WERI-Rb-1 (cell line): Measurements from ENCODE around the gene CD79A.

Experiments
- DNase-seq: peaks from one replicate; pipeline ENCODE4 v3.0.0-alpha.2; 2020
- H3K27ac ChIP-seq: fragments of 250-450 bp; sonication (Bioruptor Pico); 2 replicates; pipeline ENCODE4 v1.5.1; 2020; ENCODE audit warnings: mild to moderate bottlenecking, moderate library complexity
- H3K27me3 ChIP-seq: fragments of 250-450 bp; sonication (Bioruptor Pico); 2 replicates; pipeline ENCODE4 v1.5.1; 2021; ENCODE audit warnings: mild to moderate bottlenecking, low read depth, moderate library complexity; ENCODE audit not compliant: insufficient read depth, severe bottlenecking
- H3K36me3 ChIP-seq: fragments of 250-450 bp; sonication (Bioruptor Pico); 2 replicates; pipeline ENCODE4 v1.5.1; 2020; ENCODE audit warnings: mild to moderate bottlenecking, moderate library complexity
- H3K4me3 ChIP-seq: 2 replicates; pipeline ENCODE4 v1.5.1; 2011; ENCODE audit warnings: low read depth, mild to moderate bottlenecking, control low read depth, low read length
- H3K9me3 ChIP-seq: fragments of 250-450 bp; sonication (Bioruptor Pico); 2 replicates; pipeline ENCODE4 v1.5.1; 2021; ENCODE audit warnings: mild to moderate bottlenecking, moderate library complexity; ENCODE audit not compliant: severe bottlenecking
- CTCF ChIP-seq: IDR thresholded peaks from 2 replicates; pipeline ENCODE4 v1.5.1; 2011; ENCODE audit warnings: low read depth, mild to moderate bottlenecking, control low read depth, inconsistent platforms, low read length

Gene CD79A

GRCh38 chr19:41860419-41861115 lies 16.5 kb upstream of the CD79A start:
- H3K36me3 ChIP-seq = peaks cover 55% of the 10 kb centered on the region
- H3K27me3 ChIP-seq = no peaks in the 10 kb centered on the region
- DNase-seq = no peak
- TF ChIP-seq CTCF = no peak
- peak overlapping the region; percentile 94 for H3K27ac ChIP-seq
- H3K9me3 ChIP-seq = no peaks in the 10 kb centered on the region
- peak overlapping the region; percentile 95 for H3K4me3 ChIP-seq

- Histone ChIP-seq H3K27me3 (no peaks in the 10 kb centered on the region), H3K9me3 (no peaks in the 10 kb centered on the region), H3K36me3 (peaks cover 60% of the 10 kb centered on the region), H3K4me3 (peak overlapping the region; percentile 95), H3K27ac (peak overlapping the region; percentile 94)
- no peak for TF ChIP-seq CTCF
- no peak for DNase-seq
Measured at GRCh38 chr19:41861116-41861768, 15.8 kb upstream of the CD79A start.

- no peak for DNase-seq
- H3K36me3 ChIP-seq = peaks cover 66% of the 10 kb centered on the region
- TF ChIP-seq CTCF = no peak
- H3K9me3 ChIP-seq = no peaks in the 10 kb centered on the region
- H3K27ac ChIP-seq = no peak overlapping the region
- no peaks in the 10 kb centered on the region for H3K27me3 ChIP-seq
- H3K4me3 ChIP-seq = no peak overlapping the region
Measured at GRCh38 chr19:41861846-41862245, 15.2 kb upstream of the CD79A start.

- Histone ChIP-seq H3K36me3 (peaks cover 73% of the 10 kb centered on the region), H3K27ac (peak overlapping the region; percentile 19), H3K9me3 (no peaks in the 10 kb centered on the region), H3K27me3 (no peaks in the 10 kb centered on the region), H3K4me3 (no peak overlapping the region)
- no peak for TF ChIP-seq CTCF
- DNase-seq = no peak
Measured at GRCh38 chr19:41862445-41862986, 14.6 kb upstream of the CD79A start.

- Histone ChIP-seq H3K9me3 (no peaks in the 10 kb centered on the region), H3K36me3 (peaks cover 81% of the 10 kb centered on the region), H3K27ac (peak overlapping the region; percentile 19; the same call in 1 of the 2 replicates), H3K27me3 (no peaks in the 10 kb centered on the region), H3K4me3 (no peak overlapping the region)
- no peak for DNase-seq
- no peak for TF ChIP-seq CTCF
Measured at GRCh38 chr19:41863209-41863931, 13.7 kb upstream of the CD79A start.
